GM18499 (cell line): Measurements from ENCODE around the gene RAPGEF1.
"Not testable (repeated sequence)": the region's sequence is repeated elsewhere in the genome, so short reads cannot be mapped to it uniquely, and the experiment has no call there.

Experiments used
- ATAC-seq: cut with Tn5 transposase; IDR thresholded peaks from one replicate; pipeline ENCODE4 v1.9.1; 2021; ENCODE audit warnings: moderate number of reproducible peaks; ENCODE audit not compliant: insufficient read depth, unreplicated experiment

RAPGEF1 gene

GRCh38 chr9:131739959-131740648 lies at the start of gene RAPGEF1:
Gene RAPGEF1 (minus strand): TSS chr9:131740076. CDS start chr9:131739830, 246 bp downstream.
- ATAC-seq, result no peak

- no peak for ATAC-seq
Measured at GRCh38 chr9:131788851-131789250, 49.0 kb upstream of the RAPGEF1 start.

GRCh38 chr9:131787838-131788237 lies 48.0 kb upstream of the RAPGEF1 start:
- ATAC-seq, result no peak

GRCh38 chr9:131784748-131785501 lies 45.0 kb upstream of the RAPGEF1 start:
- ATAC-seq, result no peak

GRCh38 chr9:131781069-131781468 lies 41.2 kb upstream of the RAPGEF1 start:
- no peak for ATAC-seq

- no peak for ATAC-seq
Measured at GRCh38 chr9:131776473-131776872, 36.6 kb upstream of the RAPGEF1 start.

- no peak for ATAC-seq
Measured at GRCh38 chr9:131776036-131776435, 36.2 kb upstream of the RAPGEF1 start.

GRCh38 chr9:131774636-131775035 lies 34.8 kb upstream of the RAPGEF1 start:
- no peak for ATAC-seq

GRCh38 chr9:131773911-131774379 lies 34.1 kb upstream of the RAPGEF1 start:
- ATAC-seq, result no peak

GRCh38 chr9:131772940-131773339 lies 33.1 kb upstream of the RAPGEF1 start:
- ATAC-seq, result no peak

- ATAC-seq, result no peak
Measured at GRCh38 chr9:131771646-131772045, 31.8 kb upstream of the RAPGEF1 start.

GRCh38 chr9:131769361-131769760 lies 29.5 kb upstream of the RAPGEF1 start:
- ATAC-seq, result no peak

- ATAC-seq, result no peak
Measured at GRCh38 chr9:131764568-131764967, 24.7 kb upstream of the RAPGEF1 start.

- no peak for ATAC-seq
Measured at GRCh38 chr9:131762356-131762932, 22.6 kb upstream of the RAPGEF1 start.

- ATAC-seq, result no peak
Measured at GRCh38 chr9:131759017-131759647, 19.3 kb upstream of the RAPGEF1 start.

- no peak for ATAC-seq
Measured at GRCh38 chr9:131757549-131757948, 17.7 kb upstream of the RAPGEF1 start.

GRCh38 chr9:131755541-131756198 lies 15.8 kb upstream of the RAPGEF1 start:
- ATAC-seq, result no peak

GRCh38 chr9:131754846-131755245 lies 15.0 kb upstream of the RAPGEF1 start:
- no peak for ATAC-seq

GRCh38 chr9:131753751-131754150 lies 13.9 kb upstream of the RAPGEF1 start:
- ATAC-seq, result not testable (repeated sequence)

- no peak for ATAC-seq
Measured at GRCh38 chr9:131752231-131752884, 12.5 kb upstream of the RAPGEF1 start.
